ENCODE measurements around the gene PAPOLA. TPM values are rescaled to one million over a fixed set of nuclear protein-coding genes. Genes with fewer than 3 reads are reported as not detected.

The PAPOLA gene
- total and polyA plus RNA-seq, 12 donors = 63.0 to 159 (median 110) TPM

- no peak for DNase-seq
- Histone ChIP-seq H3K36me3 (no peaks in the 10 kb centered on the region), H3K27me3 (peaks cover 0 to 15% (median 0%) of the 10 kb centered on the region in 7 donors), H3K4me3 (no peak overlapping the region), H3K27ac (no peak overlapping the region), H3K9me3 (no peaks in the 10 kb centered on the region), H3K4me1 (peaks cover 0 to 6% (median 0%) of the 10 kb centered on the region in 9 donors)
- intact Hi-C loops (cut with DNase I) = no loop called here
- 88 to 90% methylated on average over 3 of the region's 3 CpGs for WGBS, 2 donors
- no peak for ATAC-seq
- TF ChIP-seq CTCF (IDR thresholded peaks at IDR 0.05) = no peak
Measured at GRCh38 chr14:96494331-96494730, 7.9 kb upstream of the PAPOLA start.

- ATAC-seq (no peak), DNase-seq (no peak)
- H3K9me3 ChIP-seq = no peaks in the 10 kb centered on the region
- 63 to 70% methylated on average over 5 of the region's 5 CpGs for WGBS, 2 donors
- peaks cover 0 to 13% (median 0%) of the 10 kb centered on the region in 7 donors for H3K27me3 ChIP-seq
- intact Hi-C loops (cut with DNase I) = no loop called here
- no peak overlapping the region for H3K27ac ChIP-seq
- H3K36me3 ChIP-seq = no peaks in the 10 kb centered on the region
- H3K4me3 ChIP-seq = no peak overlapping the region
- TF ChIP-seq CTCF (IDR thresholded peaks at IDR 0.05) = no peak
- peaks cover 0 to 15% (median 7%) of the 10 kb centered on the region in 9 donors for H3K4me1 ChIP-seq
Measured at GRCh38 chr14:96497087-96497486, 5.1 kb upstream of the PAPOLA start.

- intact Hi-C loops (cut with DNase I) = no loop called here
- H3K9me3 ChIP-seq = no peaks in the 10 kb centered on the region
- no peak for ATAC-seq
- WGBS, 2 donors = 77 to 83% methylated on average over 3 of the region's 3 CpGs
- no peak overlapping the region for H3K4me3 ChIP-seq
- TF ChIP-seq CTCF (IDR thresholded peaks at IDR 0.05) = no peak
- H3K27me3 ChIP-seq = peaks cover 0 to 13% (median 0%) of the 10 kb centered on the region in 7 donors
- H3K36me3 ChIP-seq = no peaks in the 10 kb centered on the region
- H3K4me1 ChIP-seq = peaks cover 0 to 15% (median 7%) of the 10 kb centered on the region in 9 donors
- DNase-seq = no peak
- H3K27ac ChIP-seq = no peak overlapping the region
Measured at GRCh38 chr14:96497586-96497985, 4.6 kb upstream of the PAPOLA start.

DNA sequence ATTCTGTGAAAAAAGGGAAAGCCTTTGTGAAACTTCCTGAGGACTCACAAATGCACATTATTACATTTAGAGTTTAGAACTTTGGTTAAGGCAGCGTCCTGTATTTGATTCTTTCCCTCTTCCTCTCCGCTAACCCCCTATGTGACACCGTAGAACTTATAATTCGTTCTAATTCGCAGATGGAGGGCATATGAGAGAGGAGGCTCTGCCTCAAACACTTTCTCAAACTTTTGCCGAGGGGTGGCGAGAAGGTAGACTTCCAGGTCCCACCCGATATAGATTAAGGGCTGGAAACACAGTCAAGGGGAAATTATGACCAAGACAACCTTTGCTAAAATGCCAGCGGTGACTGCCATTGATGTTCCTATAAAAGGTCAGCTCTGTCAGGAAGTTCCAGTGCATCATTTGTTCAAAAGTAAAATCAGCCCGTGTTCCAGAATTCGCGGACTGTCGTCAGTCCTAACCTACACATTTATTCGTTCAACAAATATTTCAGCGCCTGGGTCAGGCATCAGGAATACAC is 904 bp upstream of the PAPOLA start:
- intact Hi-C loops (cut with DNase I) = loop anchor here in 2 of 10 donors (5.0 to 10.0 kb wide), 2 partner anchors 136 to 139 kb away; partner anchors contain the start of genes ATG2B (in 2 of the 2) and GSKIP (in 2 of the 2)
- ATAC-seq (no peak), DNase-seq (no peak)
- Histone ChIP-seq H3K9me3 (no peaks in the 10 kb centered on the region), H3K36me3 (no peaks in the 10 kb centered on the region), H3K4me3 (peak overlapping the region; percentile 78 to 98 (median 86)), H3K27ac (peak overlapping the region in 9 of 10 donors; percentile 92 to 99 (median 97)), H3K4me1 (peaks cover 7 to 42% (median 35%) of the 10 kb centered on the region in 9 donors), H3K27me3 (no peaks in the 10 kb centered on the region)
- TF ChIP-seq CTCF (IDR thresholded peaks at IDR 0.05) = no peak
- 17 to 20% methylated on average over 15 of the region's 15 CpGs for WGBS, 2 donors
